SJSA1 (cell line): Measurements from ENCODE around the gene POLR2L. TPM values are rescaled to one million over a fixed set of nuclear protein-coding genes. Genes with fewer than 3 reads are reported as not detected.

Experiments used
- DNase-seq, 2 experiments: peaks; one replicate each; pipeline ENCODE4 v3.0.0-alpha.2; 2015 to 2020; ENCODE audit warnings: low spot score in 2 of 2, low read depth in 1 of 2
- H3K27ac ChIP-seq: fragments of 250-450 bp; sonication (Bioruptor Pico); 2 replicates; pipeline ENCODE4 v1.5.1; 2020; ENCODE audit warnings: mild to moderate bottlenecking, moderate library complexity
- H3K27me3 ChIP-seq: fragments of 250-450 bp; sonication (Bioruptor Pico); replicated peaks from 2 replicates; pipeline ENCODE4 v1.5.1; 2020; ENCODE audit warnings: mild to moderate bottlenecking, moderate library complexity
- H3K36me3 ChIP-seq: fragments of 250-450 bp; sonication (Bioruptor Pico); 2 replicates; pipeline ENCODE4 v1.5.1; 2020; ENCODE audit warnings: mild to moderate bottlenecking
- H3K4me1 ChIP-seq: fragments of 250-450 bp; sonication (Bioruptor Pico); replicated peaks from 2 replicates; pipeline ENCODE4 v1.6.1; 2021; ENCODE audit warnings: mild to moderate bottlenecking
- H3K4me3 ChIP-seq: fragments of 250-450 bp; sonication (Bioruptor Pico); 2 replicates; pipeline ENCODE4 v1.5.1; 2020; ENCODE audit warnings: mild to moderate bottlenecking
- H3K9me3 ChIP-seq: fragments of 250-450 bp; sonication (Bioruptor Pico); replicated peaks from 2 replicates; pipeline ENCODE4 v1.5.1; 2020; ENCODE audit warnings: mild to moderate bottlenecking
- total RNA-seq: library from RNA; depleted of rRNA; stranded (reverse); fragments of >200 nt; shearing (Covaris generic); gene quantifications from 2 replicates; pipeline ENCODE4 v1.2.3, GENCODE V29; 2014

POLR2L gene
- total RNA-seq, 1 experiment from 2014 or later: 75.8 TPM

DNA sequence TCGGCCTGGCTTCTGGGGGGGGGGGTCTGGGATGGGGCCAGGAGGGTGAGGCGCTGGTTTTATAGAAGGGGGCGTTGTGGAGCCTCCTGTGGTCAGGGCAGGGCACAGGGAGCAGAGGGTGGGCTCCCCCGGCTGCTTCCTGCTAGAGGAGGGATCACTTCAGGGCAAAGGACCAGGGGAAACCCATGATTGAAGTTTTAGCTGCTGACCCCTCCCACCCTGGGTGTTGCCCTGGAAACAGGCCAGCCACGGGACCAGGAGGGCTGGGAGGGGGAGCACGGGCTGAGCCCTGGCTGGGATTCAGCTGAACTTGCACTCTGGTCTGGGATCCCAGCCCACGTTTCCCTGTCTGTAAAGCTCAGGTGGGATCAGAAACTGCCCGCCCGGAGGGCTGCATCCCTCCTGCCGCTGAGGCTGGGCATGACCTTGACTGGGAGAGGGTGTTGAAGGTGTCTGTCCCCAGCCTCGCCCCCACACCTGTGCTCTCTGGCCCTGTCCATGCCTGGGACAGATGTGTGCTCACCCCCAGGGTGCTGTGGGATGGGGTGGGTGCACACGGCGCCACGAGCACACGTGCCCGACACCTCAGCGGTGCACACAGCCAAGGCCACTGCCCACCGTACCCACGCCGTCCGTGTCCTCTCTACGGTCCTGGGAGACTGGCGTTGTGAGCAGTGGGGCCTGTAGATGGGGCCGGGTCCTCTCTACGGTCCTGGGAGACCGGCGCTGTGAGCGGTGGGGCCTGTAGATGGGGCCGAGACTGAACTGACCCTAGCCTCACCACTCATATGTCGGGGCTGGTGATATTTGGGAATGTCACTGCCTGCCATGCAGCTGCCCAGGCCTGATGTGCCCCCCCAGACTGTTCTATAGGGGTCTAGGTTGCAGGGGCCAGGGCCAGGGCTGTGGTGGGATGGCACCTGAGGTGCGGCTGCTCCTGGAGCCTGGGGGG lies 2.6 kb upstream of the POLR2L start:
- peak; percentile 78 to 86 for DNase-seq
- H3K27ac ChIP-seq: peak overlapping the region; percentile 100
- H3K9me3 ChIP-seq: no peaks in the 10 kb centered on the region
- no peaks in the 10 kb centered on the region for H3K27me3 ChIP-seq
- peaks cover 35% of the 10 kb centered on the region for H3K4me1 ChIP-seq
- peak overlapping the region; percentile 95 for H3K4me3 ChIP-seq
- peaks cover 27% of the 10 kb centered on the region for H3K36me3 ChIP-seq

- DNase-seq: peak; percentile 81 to 92
- peaks cover 37% of the 10 kb centered on the region for H3K36me3 ChIP-seq
- peak overlapping the region; percentile 100 for H3K27ac ChIP-seq
- H3K4me3 ChIP-seq: peak overlapping the region; percentile 95
- no peaks in the 10 kb centered on the region for H3K9me3 ChIP-seq
- no peaks in the 10 kb centered on the region for H3K27me3 ChIP-seq
- H3K4me1 ChIP-seq: peaks cover 35% of the 10 kb centered on the region
Observed at GRCh38 chr11:843818-844692, 1.7 kb upstream of the POLR2L start.

DNA sequence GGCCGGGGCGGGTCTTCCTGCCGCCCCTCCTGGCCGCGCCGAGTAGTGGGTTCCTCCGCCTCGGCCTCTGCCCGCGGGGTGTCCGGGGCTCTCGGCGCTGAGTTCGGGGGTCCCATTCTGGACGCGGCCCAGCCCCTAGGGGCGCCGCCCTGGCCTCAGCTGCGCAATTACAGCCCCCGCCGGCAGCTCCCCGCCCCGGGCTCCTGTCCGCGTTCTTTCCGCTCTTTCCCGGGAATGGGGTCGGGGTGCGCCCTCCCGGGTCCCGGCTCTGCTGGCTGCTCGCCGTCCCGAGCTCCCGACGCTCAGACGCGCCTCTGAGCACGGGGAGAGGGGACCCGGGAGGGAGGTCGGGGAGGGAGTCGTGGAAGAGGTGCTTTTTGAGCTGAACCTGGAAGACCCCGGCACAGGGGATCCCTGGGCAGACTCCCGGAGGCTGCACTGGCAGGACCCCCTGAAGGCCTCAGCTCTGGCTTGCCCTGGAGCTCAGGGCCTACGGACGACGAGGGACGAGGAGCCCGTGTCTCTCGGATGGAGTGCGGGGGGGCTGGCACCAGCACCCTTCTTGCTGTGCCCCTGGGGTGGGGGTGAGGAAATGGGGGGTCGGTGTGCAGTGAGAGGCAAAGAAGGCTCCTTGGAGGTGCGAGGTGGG lies 881 bp upstream of the POLR2L start:
- DNase-seq: peak in 1 of 2 experiments; percentile 25
- no peaks in the 10 kb centered on the region for H3K9me3 ChIP-seq
- peaks cover 35% of the 10 kb centered on the region for H3K4me1 ChIP-seq
- H3K27ac ChIP-seq: peak overlapping the region; percentile 100
- no peaks in the 10 kb centered on the region for H3K27me3 ChIP-seq
- H3K36me3 ChIP-seq: peaks cover 42% of the 10 kb centered on the region
- H3K4me3 ChIP-seq: peak overlapping the region; percentile 95

DNA sequence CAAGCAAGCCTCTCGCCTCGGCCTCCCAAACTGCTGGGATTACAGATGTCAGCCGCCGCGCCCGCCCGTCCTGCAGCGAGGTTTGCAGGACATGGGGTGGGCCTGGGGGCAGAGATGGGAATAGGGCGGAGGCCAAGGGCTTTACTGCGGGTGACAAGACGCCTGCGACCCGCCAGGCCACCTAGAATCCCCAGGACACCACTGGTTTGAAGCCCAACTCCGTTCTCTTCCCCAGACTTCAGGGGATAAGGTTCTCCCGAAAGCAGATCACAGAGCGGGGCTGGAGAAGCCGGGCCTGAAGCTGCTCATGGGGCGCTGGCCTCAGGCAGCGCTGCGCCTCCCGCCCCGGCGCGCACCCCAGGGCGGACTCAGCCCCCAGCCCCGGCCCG lies 354 bp downstream of the POLR2L start:
- Histone ChIP-seq H3K9me3 (no peaks in the 10 kb centered on the region), H3K27me3 (no peaks in the 10 kb centered on the region), H3K4me3 (peak overlapping the region; percentile 95), H3K4me1 (peaks cover 38% of the 10 kb centered on the region), H3K36me3 (peaks cover 53% of the 10 kb centered on the region), H3K27ac (peak overlapping the region; percentile 100)
- peak in 1 of 2 experiments; percentile 25 for DNase-seq

- no peak for DNase-seq
- H3K9me3 ChIP-seq: no peaks in the 10 kb centered on the region
- peaks cover 26% of the 10 kb centered on the region for H3K4me1 ChIP-seq
- no peak overlapping the region for H3K27ac ChIP-seq
- no peak overlapping the region for H3K4me3 ChIP-seq
- no peaks in the 10 kb centered on the region for H3K27me3 ChIP-seq
- H3K36me3 ChIP-seq: peaks cover 62% of the 10 kb centered on the region
Observed at GRCh38 chr11:839875-840617, 2.3 kb downstream of the POLR2L start.

GRCh38 chr11:839280-839623 lies 3.1 kb downstream of the POLR2L start:
- Histone ChIP-seq H3K27ac (no peak overlapping the region), H3K27me3 (no peaks in the 10 kb centered on the region), H3K4me1 (peaks cover 28% of the 10 kb centered on the region), H3K4me3 (no peak overlapping the region), H3K9me3 (no peaks in the 10 kb centered on the region), H3K36me3 (peaks cover 62% of the 10 kb centered on the region)
- no peak for DNase-seq

- no peak overlapping the region for H3K27ac ChIP-seq
- H3K4me3 ChIP-seq: no peak overlapping the region
- H3K9me3 ChIP-seq: no peaks in the 10 kb centered on the region
- DNase-seq: no peak
- H3K27me3 ChIP-seq: no peaks in the 10 kb centered on the region
- H3K4me1 ChIP-seq: peaks cover 29% of the 10 kb centered on the region
- H3K36me3 ChIP-seq: peaks cover 64% of the 10 kb centered on the region
Observed at GRCh38 chr11:838441-839279, 3.7 kb downstream of the POLR2L start.

GRCh38 chr11:837990-838307 lies 4.4 kb downstream of the POLR2L start:
- no peak overlapping the region for H3K4me3 ChIP-seq
- peaks cover 31% of the 10 kb centered on the region for H3K4me1 ChIP-seq
- H3K9me3 ChIP-seq: no peaks in the 10 kb centered on the region
- peaks cover 67% of the 10 kb centered on the region for H3K36me3 ChIP-seq
- H3K27ac ChIP-seq: no peak overlapping the region
- no peaks in the 10 kb centered on the region for H3K27me3 ChIP-seq
- no peak for DNase-seq

DNA sequence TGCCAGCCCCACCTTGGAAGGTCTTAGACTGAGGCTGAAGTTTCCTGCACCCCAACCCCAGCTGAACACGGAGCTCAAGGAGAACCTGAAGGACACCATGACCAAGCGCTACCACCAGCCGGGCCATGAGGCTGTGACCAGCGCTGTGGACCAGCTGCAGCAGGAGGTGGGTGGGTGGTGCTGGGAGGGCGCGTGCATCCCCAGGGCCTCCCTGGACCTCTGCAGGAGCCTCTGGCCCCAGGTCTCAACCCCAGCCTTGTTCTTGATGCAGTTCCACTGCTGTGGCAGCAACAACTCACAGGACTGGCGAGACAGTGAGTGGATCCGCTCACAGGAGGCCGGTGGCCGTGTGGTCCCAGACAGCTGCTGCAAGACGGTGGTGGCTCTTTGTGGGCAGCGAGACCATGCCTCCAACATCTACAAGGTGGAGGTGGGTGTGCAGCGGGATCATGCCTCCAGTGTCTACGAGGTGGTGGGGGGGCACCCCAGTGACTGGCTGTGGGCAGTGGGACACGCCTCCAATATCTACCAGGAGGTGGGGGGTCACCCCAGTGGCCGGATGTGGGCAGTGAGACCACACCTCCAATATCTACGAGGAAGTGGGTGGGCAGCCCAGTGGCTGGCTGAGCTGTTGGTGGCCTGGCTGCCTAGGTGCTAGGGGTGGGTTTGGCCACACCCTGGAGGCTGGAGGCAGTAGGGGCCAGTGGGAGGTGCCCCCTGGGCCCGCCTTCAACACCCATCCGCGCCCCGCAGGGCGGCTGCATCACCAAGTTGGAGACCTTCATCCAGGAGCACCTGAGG lies 4.9 kb downstream of the POLR2L start:
- H3K4me3 ChIP-seq: no peak overlapping the region
- no peak for DNase-seq
- peaks cover 64% of the 10 kb centered on the region for H3K36me3 ChIP-seq
- H3K4me1 ChIP-seq: peaks cover 34% of the 10 kb centered on the region
- no peaks in the 10 kb centered on the region for H3K9me3 ChIP-seq
- no peak overlapping the region for H3K27ac ChIP-seq
- no peaks in the 10 kb centered on the region for H3K27me3 ChIP-seq

DNA sequence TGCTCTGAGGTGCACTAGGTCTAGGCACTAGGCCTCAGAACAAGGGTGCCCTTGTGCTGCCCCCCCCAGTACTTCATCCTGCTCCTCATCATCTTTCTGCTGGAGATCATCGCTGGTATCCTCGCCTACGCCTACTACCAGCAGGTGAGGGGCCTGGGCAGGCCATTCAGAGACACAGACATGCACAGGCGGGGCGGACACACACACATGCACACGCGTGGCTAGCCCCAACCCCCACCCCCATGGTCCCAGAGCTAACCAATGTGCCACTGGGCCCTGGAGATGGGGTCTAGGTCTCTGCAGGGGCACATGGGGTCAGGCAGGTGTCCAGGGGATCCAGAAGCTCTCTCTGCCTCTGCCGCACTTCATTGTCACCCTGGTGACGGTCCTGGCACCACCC lies 5.6 kb downstream of the POLR2L start:
- Histone ChIP-seq H3K4me1 (peaks cover 40% of the 10 kb centered on the region), H3K27ac (no peak overlapping the region), H3K36me3 (peaks cover 58% of the 10 kb centered on the region)

DNA sequence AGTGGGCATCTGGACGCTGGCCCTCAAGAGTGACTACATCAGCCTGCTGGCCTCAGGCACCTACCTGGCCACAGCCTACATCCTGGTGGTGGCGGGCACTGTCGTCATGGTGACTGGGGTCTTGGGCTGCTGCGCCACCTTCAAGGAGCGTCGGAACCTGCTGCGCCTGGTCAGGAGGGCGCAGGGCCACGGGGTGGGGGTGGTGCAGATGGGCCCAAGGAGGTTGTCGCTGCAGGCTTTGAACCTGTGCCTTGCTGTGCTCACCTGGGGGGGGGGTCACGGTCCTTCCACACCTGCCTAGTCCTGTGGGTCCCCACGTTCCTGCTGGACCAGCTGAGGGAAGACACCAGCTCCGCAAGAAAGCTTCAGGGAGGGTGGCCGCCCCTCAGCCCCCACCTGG lies 6.1 kb downstream of the POLR2L start:
- Histone ChIP-seq H3K4me1 (peaks cover 41% of the 10 kb centered on the region), H3K27me3 (no peaks in the 10 kb centered on the region), H3K4me3 (no peak overlapping the region), H3K27ac (no peak overlapping the region), H3K36me3 (peaks cover 55% of the 10 kb centered on the region), H3K9me3 (no peaks in the 10 kb centered on the region)
- DNase-seq: no peak

More for the DNA sequence above, 5.6 kb downstream of the POLR2L start:
- no peaks in the 10 kb centered on the region for H3K27me3 ChIP-seq
- H3K4me3 ChIP-seq: no peak overlapping the region
- H3K9me3 ChIP-seq: no peaks in the 10 kb centered on the region
- DNase-seq: no peak
